Stimulated activated CD8-positive, alpha-beta memory T cell treated with anti-CD3 and anti-CD28 coated beads, Interleukin-12 subunit alpha, Interleukin-12 subunit beta, amount 100 ng/mL, for 1 hour (primary cell): ENCODE data around the gene NR6A1.

Source experiments
- DNase-seq: peaks from one replicate; pipeline ENCODE4 v3.0.0-alpha.2; 2020; ENCODE audit warnings: low read depth

The NR6A1 gene

DNA sequence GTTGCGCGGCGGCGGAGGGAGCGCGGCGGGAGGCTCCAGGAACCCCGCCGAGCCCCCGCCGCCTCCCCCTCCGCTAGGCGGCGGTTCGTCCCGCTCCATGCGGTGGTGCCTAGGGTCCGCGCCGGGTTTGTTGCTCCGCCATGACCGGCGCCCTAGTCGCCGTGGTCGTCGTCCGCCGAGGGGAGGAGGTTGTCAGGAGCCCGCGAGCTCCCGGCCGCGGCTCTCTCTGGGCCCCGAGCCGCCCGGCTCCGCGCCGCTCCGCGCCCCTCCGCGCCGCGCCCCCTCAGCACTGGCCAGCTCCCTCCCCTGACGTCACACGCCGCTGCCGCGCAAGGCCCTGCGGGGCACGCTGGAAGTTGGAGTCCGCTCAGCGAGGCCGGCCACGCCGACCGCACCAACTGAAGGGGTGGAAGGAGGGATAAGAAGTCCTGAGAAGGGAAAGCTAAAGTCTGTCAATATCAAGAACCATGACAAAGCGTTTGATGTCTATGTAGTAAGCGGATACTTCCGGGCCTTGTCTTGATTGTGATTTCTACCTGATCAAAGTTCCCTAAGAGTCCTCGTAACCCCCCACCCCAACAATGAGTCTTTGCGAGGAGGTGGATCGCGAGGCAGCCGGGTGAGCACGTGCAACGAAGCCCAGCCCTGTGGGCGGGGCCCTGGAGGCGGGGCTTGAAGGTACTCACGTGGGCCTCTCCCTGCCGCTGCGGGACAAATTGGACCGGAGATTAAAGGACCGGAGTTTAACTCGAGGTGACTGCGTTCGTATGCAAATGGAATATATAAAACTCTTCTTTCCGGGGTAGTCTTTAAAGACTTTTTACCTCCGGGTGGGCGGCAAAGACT is at the start of gene NR6A1:
NR6A1 (minus strand) TSS at position 291 of the 846 bp plus-strand sequence.
- DNase-seq = peak; percentile 89

GRCh38 chr9:124818431-124819281 is 47.5 kb upstream of the NR6A1 start:
- DNase-seq = no peak

GRCh38 chr9:124815601-124816000 is 44.5 kb upstream of the NR6A1 start:
- no peak for DNase-seq

- no peak for DNase-seq
These were observed 43.0 kb upstream of the NR6A1 start for GRCh38 chr9:124814164-124814535.

GRCh38 chr9:124813501-124814163 is 42.5 kb upstream of the NR6A1 start:
- DNase-seq = no peak

DNA sequence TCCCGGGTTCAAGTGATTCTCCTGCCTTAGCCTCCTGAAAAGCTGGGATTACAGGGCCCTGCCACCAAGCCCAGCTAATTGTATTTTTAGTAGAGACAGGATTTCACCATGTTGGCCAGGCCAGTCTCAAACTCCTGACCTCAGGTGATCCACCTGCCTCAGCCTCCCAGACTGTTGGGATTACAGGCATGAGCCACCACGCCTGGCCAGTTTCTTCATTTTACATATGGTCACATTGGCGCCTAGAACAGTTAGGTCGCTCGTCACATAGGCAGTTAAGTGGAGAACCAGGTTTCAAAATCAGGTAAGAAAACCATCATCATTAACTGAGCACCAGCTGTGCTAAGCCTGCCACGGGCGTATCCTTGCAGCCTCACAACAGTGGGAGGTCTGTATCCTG is 41.9 kb upstream of the NR6A1 start:
- no peak for DNase-seq

- no peak for DNase-seq
These were observed 41.3 kb upstream of the NR6A1 start for GRCh38 chr9:124812441-124812876.

DNA sequence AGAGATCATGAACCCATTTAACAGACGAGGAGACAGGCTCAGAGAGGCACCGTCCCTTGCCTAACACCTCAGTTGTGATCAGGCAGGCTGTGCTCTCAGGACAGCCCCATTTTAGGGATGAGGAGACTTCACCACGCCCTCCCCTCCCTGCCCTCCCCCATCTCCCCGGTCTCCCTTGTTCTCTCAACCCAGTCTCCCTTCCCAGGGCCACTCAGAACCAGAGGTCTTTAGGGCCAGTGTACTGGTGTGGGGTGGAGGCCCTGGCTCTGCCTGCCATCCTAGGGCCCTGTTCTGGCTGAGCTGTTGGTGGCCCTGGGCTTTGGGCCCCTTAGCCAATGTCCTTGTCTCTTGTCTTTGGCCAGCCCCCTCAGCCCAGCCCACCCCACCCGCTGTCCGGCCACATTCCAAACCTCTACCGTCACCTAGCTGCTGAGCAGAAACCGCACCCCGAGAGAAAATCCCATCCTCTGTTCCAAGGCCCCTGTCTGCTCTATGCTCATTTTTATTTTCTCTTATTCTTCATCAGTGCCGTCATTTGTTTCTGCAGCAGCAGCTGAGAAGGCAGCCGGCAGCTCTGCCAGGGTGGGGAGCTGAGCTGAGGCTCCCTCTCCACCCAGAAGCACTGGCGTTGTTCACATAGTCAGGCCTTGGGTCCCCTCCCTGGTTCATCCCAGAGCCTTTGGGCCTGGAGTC is 39.7 kb upstream of the NR6A1 start:
- no peak for DNase-seq

- no peak for DNase-seq
These were observed 38.8 kb upstream of the NR6A1 start for GRCh38 chr9:124809741-124810500.

DNA sequence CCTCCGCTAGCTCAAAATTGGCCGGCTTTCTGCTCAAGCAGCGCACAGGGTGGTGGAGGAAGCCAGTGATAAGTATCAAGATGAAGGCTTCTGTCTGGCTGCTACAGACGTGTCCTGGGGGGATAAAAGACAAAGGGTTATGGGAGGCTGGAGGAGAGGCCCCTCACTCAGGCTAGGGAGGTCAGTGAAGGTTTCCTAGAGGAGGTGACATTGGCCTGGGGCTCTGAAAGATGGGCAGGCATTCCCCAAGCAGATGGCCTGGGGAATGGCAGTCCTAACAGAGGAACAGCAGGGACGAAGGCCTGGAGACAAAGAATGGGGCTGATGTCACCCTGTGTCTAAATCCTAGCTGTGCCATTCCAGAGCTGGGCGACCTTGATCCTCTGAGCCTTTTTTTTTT is 38.1 kb upstream of the NR6A1 start:
- no peak for DNase-seq

DNA sequence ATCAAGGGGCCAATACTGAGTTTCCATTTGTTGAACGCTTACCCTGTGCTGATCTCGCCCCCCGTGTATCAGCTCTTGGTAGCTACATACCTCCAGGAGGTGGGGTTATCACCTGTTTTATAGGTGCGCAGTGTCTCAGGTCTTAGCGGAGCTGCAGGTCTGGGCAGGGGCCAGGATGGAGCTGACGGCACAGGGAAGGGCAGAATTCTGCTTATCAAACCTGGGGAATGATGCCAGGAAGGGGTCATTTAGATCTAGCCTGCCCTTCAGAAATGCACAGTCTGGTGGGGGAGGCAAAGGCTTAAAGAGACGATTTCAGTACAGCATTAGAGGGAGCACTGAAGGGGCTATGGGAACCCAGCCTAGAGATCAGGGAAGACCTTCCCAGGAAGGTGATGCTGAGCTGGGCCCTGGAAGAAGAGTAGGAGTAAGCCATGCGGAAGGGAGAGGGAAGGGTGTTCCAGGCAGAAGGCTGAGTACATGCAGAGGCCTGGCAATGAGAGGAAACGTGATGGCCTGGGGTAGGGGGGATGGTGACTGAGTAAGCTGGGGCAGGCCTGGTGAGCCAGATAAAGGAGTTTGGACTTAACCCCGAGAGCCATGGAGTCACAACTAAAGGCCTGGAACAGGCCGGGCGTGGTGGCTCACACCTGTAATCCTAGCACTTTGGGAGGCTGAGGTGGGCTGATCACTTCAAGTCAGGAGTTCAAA is 37.3 kb upstream of the NR6A1 start:
- DNase-seq = no peak

DNA sequence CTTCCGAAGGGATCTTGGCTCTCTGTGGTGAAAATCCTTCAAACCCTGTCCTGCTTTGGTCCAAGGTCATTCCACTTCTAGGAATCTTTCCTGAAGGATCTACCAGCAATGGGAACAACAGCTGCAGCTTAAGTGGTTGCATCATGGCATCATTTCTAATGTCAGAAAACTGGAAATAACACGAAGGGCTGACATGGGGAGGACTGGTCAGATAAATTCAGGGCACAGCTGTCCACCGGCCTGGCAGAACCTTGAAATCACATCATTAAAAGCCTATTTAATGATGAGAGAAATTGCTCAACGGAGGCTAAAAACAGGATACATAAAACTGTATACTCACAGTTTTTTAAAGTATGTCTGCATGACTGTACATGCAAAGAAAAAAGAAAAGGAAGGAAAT is 34.1 kb upstream of the NR6A1 start:
- no peak for DNase-seq

DNA sequence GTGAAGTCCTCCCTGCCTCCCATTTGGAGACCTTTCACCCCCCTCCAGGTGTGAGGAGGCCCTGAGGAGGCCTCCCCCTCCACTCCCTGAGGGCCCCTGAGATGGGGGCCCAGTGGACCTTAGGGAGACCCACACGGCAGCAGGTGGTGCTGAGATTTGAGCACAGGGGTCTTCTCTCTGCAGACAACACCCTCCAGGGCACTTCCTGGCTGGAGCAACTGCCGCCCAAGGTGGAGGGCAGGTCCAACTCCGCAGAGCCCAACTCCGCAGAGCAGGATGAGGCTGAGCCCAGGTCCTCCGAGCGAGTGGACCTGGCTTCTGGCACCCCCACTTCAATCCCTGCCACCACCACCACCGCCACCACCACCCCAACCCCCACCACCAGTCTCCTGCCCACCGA is 32.8 kb upstream of the NR6A1 start:
- no peak for DNase-seq

DNA sequence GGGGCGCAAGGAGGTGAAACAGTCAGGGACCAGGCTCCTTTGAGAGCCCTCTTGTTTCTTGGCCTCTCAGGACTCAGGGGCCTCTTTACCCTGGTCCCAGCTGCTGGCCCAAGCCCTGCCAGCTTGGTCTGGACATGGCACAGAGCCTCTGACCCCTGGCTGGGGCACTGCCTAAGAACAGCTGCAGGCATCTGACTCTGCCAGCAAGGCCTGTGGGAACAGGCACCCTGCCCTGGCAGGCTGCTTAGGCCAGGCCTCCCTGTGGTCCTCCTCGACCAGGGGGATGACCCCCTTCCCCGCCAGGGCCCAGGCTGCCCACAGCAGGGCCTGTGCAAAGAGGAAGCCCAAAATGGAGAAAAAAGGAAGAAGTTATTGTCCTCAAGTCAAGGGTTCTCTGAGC is 31.3 kb upstream of the NR6A1 start:
- no peak for DNase-seq

DNA sequence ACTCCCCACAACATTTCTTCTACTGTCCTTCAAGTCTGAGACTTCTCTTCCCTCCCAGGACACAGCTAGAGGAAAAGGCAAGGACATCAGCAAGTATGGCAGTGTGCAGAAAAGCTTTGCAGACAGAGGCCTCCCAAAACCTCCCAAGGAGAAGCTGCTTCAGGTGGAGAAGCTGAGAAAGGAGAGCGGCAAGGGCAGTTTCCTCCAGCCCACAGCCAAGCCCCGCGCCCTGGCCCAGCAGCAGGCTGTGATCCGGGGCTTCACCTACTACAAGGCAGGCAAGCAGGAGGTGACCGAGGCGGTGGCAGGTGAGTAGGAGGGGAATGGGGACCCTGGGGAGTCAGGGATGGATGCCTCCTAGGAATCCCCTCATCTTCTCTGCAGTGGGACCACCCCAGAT is 30.2 kb upstream of the NR6A1 start:
- DNase-seq = no peak

- DNase-seq = no peak
These were observed 29.5 kb upstream of the NR6A1 start for GRCh38 chr9:124800306-124801259.

DNA sequence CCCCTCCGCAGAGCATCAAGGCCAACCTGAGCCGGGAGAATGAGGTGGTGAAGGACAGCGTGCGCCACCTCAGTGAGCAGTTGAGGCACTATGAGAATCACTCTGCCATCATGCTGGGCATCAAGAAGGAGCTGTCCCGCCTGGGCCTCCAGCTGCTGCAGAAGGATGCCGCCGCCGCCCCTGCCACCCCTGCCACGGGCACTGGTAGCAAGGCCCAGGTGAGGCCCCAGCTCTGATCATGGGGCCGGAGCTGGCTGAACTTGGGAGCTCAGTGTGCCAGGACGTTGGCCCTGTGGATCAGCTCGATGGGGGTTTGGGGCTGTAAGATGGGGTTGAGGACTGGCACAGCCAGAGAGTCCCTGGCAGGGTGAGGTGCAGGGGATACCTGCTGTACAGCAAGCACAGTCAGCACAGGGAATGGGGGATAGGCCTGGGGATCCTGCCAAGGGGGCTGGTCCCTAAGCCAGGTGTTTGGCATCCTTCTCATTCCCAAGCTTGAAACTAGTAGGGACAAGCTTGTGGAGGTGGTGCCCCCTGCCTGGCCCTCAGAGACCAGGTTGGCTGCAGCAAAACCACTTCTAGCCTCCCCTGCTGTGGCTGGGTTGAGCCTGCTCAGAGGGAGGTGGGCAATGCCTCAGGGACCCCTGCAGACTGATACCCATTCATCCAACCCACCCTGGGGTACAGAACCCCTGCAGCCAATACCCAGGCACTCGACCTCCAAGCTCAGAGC is 28.3 kb upstream of the NR6A1 start:
- DNase-seq = no peak

- DNase-seq = no peak
These were observed 26.4 kb upstream of the NR6A1 start for GRCh38 chr9:124797343-124798103.
